Smooth muscle cell (in vitro differentiated cells): ENCODE results near the gene FBXW7. TPM values are rescaled to one million over a fixed set of nuclear protein-coding genes. Genes with fewer than 3 reads are reported as not detected.

Experiments used
- DNase-seq: peaks from one replicate; lab custom pipeline; 2025; ENCODE audit not compliant: unreplicated experiment; lab: John Stamatoyannopoulos, UW
- H2AFZ ChIP-seq: fragments of 200-600 bp; sonication (generic); 2 replicates; pipeline ENCODE4 v1.6.0; 2016; ENCODE audit warnings: antibody characterized with exemption, low read depth, mild to moderate bottlenecking
- H3F3A ChIP-seq: fragments of 200-600 bp; sonication (generic); 2 replicates; pipeline ENCODE4 v1.6.0; 2017; ENCODE audit warnings: antibody characterized with exemption, low read depth
- H3K27ac ChIP-seq: fragments of 200-600 bp; sonication (generic); 2 replicates; pipeline ENCODE4 v1.5.1; 2016; ENCODE audit warnings: low read depth, mild to moderate bottlenecking
- H3K27me3 ChIP-seq: fragments of 200-600 bp; sonication (generic); 2 replicates; pipeline ENCODE4 v1.6.1; 2016; ENCODE audit warnings: low read depth, mild to moderate bottlenecking
- H3K36me3 ChIP-seq: fragments of 200-600 bp; sonication (generic); 2 replicates; pipeline ENCODE4 v1.5.1; 2016; ENCODE audit warnings: low read depth
- H3K4me1 ChIP-seq: fragments of 200-600 bp; sonication (generic); 2 replicates; pipeline ENCODE4 v1.5.1; 2016; ENCODE audit warnings: low read depth
- H3K4me2 ChIP-seq: fragments of 200-600 bp; sonication (generic); 2 replicates; pipeline ENCODE4 v1.6.0; 2016; ENCODE audit warnings: mild to moderate bottlenecking
- H3K4me3 ChIP-seq: fragments of 200-600 bp; sonication (generic); 2 replicates; pipeline ENCODE4 v1.5.1; 2016; ENCODE audit warnings: mild to moderate bottlenecking
- H3K79me2 ChIP-seq: fragments of 200-600 bp; sonication (generic); 2 replicates; pipeline ENCODE4 v1.6.0; 2016; ENCODE audit warnings: low read depth, mild to moderate bottlenecking
- H3K9ac ChIP-seq: fragments of 200-600 bp; sonication (generic); 2 replicates; pipeline ENCODE4 v1.6.0; 2016; ENCODE audit warnings: low read depth
- H3K9me3 ChIP-seq: fragments of 200-600 bp; sonication (generic); replicated peaks from 2 replicates; pipeline ENCODE4 v1.5.1; 2016; ENCODE audit warnings: low read depth
- H4K20me1 ChIP-seq: fragments of 200-600 bp; sonication (generic); 2 replicates; pipeline ENCODE4 v1.6.0; 2016; ENCODE audit warnings: low read depth
- WGBS: methylation state at CpG from one replicate; pipeline ENCODE4 v1.1.7; 2016; ENCODE audit warnings: low lambda C conversion rate; 5-methylcytosine and 5-hydroxymethylcytosine counted together
- polyA plus RNA-seq: library from polyadenylated mRNA; unstranded; fragments of >200 nt; fragmentation: Nextera tagmentation; extraction: Ambion mirVana; gene quantifications from 2 replicates; pipeline ENCODE4 v1.2.1, GENCODE V29; 2016
- total RNA-seq: library from RNA; depleted of rRNA; stranded (reverse); fragments of >200 nt; gene quantifications from 2 replicates; pipeline ENCODE4 v1.2.3, GENCODE V29; 2014
- TF ChIP-seq, protein P1 (sequence below): fragments of 200-600 bp; sonication (generic); IDR thresholded peaks from 2 replicates; pipeline ENCODE4 v1.5.1; 2017; ENCODE audit warnings: borderline replicate concordance, mild to moderate bottlenecking, antibody characterized with exemption; ENCODE audit not compliant: insufficient read depth, poor library complexity, severe bottlenecking

The FBXW7 gene
- total and polyA plus RNA-seq, 2 experiments from 2014 or later = 16.4 to 31.6 TPM

DNA sequence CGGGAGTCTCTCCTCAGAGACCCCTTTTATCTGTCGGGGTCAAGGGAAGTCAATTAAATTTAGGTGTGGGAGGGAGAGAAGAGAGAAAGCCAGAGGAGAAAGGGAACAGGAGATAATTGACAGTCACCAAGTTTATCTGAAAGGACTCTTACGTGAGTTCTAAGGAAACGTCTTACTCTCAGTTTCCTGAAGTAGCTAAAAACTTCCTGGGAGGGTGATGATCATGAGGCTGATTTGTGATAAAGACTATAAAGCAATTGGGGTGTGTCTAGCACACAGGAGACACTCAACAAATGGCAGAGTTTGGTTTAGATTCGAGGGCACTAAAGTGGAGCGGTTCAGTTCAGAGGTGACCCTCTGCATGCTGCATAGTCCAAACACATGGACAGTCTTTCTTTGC, 254.1 kb downstream of the FBXW7 start:
- TF ChIP-seq, protein P1, sequence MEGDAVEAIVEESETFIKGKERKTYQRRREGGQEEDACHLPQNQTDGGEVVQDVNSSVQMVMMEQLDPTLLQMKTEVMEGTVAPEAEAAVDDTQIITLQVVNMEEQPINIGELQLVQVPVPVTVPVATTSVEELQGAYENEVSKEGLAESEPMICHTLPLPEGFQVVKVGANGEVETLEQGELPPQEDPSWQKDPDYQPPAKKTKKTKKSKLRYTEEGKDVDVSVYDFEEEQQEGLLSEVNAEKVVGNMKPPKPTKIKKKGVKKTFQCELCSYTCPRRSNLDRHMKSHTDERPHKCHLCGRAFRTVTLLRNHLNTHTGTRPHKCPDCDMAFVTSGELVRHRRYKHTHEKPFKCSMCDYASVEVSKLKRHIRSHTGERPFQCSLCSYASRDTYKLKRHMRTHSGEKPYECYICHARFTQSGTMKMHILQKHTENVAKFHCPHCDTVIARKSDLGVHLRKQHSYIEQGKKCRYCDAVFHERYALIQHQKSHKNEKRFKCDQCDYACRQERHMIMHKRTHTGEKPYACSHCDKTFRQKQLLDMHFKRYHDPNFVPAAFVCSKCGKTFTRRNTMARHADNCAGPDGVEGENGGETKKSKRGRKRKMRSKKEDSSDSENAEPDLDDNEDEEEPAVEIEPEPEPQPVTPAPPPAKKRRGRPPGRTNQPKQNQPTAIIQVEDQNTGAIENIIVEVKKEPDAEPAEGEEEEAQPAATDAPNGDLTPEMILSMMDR = no peak
- H3K4me2 ChIP-seq = no peak overlapping the region
- H3K79me2 ChIP-seq = no peaks in the 10 kb centered on the region
- 93% methylated on average over 6 of the region's 6 CpGs for WGBS
- no peak overlapping the region for H2AFZ ChIP-seq
- H3K27ac ChIP-seq = no peak overlapping the region
- H3F3A ChIP-seq = no peaks in the 10 kb centered on the region
- no peaks in the 10 kb centered on the region for H4K20me1 ChIP-seq
- no peak overlapping the region for H3K4me3 ChIP-seq
- H3K36me3 ChIP-seq = no peaks in the 10 kb centered on the region
- no peaks in the 10 kb centered on the region for H3K4me1 ChIP-seq
- no peaks in the 10 kb centered on the region for H3K9me3 ChIP-seq
- no peak overlapping the region for H3K9ac ChIP-seq
- no peak for DNase-seq
- no peaks in the 10 kb centered on the region for H3K27me3 ChIP-seq

DNA sequence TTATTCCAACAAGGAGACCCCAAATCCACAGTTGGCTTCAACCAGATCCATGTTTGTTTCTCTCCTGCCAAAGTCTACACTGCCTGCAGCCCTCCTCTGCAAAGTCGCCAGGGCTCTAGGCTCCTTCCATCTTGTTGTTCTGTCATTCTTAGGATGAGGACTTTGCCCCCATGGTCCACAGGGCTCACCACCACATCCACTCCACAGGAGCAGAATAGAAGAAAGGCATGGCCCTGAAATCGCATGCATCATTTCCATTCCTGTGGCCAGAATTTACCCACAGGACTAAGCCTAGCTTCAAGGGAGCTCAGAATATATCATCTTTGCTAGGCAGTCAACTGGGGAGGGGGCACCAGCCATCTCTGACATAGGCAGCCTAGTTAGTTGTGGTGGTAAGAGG, 254.7 kb downstream of the FBXW7 start:
- H3F3A ChIP-seq = no peaks in the 10 kb centered on the region
- H3K27ac ChIP-seq = no peak overlapping the region
- no peaks in the 10 kb centered on the region for H3K27me3 ChIP-seq
- H3K9ac ChIP-seq = no peak overlapping the region
- H4K20me1 ChIP-seq = no peaks in the 10 kb centered on the region
- H2AFZ ChIP-seq = no peak overlapping the region
- H3K79me2 ChIP-seq = no peaks in the 10 kb centered on the region
- no peaks in the 10 kb centered on the region for H3K4me1 ChIP-seq
- no peaks in the 10 kb centered on the region for H3K36me3 ChIP-seq
- H3K9me3 ChIP-seq = no peaks in the 10 kb centered on the region
- H3K4me2 ChIP-seq = no peak overlapping the region
- no peak overlapping the region for H3K4me3 ChIP-seq
- TF ChIP-seq, protein P1 = no peak
- no peak for DNase-seq
- 85% methylated on average over 2 of the region's 2 CpGs for WGBS

- H4K20me1 ChIP-seq = no peaks in the 10 kb centered on the region
- peaks cover under 1% of the 10 kb centered on the region for H3K4me1 ChIP-seq
- 91% methylated on average over 8 of the region's 8 CpGs for WGBS
- H3K4me2 ChIP-seq = peak overlapping the region; percentile 26
- TF ChIP-seq, protein P1 = no peak
- DNase-seq = no peak
- no peaks in the 10 kb centered on the region for H3K27me3 ChIP-seq
- no peak overlapping the region for H2AFZ ChIP-seq
- H3K36me3 ChIP-seq = no peaks in the 10 kb centered on the region
- no peak overlapping the region for H3K9ac ChIP-seq
- H3K27ac ChIP-seq = no peak overlapping the region
- no peaks in the 10 kb centered on the region for H3K79me2 ChIP-seq
- no peaks in the 10 kb centered on the region for H3K9me3 ChIP-seq
- no peak overlapping the region for H3K4me3 ChIP-seq
- H3F3A ChIP-seq = no peaks in the 10 kb centered on the region
Measured at GRCh38 chr4:152279234-152279566, 256.7 kb downstream of the FBXW7 start.

DNA sequence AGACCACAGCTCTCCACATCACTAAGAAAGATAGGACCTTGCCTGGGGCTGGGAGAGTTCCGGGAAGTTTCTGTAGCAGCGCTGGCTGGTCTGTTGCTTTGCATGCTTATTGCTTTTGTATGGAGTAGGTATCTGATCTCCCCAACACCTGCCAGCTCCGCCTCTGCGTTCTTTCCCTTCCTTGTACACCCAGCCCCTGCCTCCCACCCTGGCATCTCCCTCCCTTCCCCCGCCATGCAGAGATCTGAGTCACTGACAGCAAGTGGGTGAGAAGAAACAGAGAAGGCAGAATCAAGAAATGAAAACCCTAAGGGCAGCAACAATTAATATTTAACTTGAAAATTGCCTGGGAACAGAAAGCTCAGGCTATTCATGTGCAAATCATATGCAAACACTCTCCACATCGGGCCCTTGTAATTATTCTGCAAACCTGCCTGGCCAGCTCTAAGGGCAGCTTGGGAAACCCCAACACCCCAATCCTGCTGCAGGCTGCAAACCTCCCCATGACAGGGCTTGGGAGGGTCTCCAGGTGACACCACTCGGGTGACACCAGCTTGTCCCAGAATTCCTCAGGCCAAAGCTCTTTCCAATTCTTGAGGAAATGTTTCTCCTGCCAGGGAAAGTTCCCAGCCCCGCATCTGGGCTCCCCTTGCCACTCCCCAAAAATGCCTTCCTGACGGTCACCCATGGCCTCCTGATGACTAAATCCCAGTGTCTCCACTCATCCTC, 257.2 kb downstream of the FBXW7 start:
- H3K9ac ChIP-seq = no peak overlapping the region
- no peaks in the 10 kb centered on the region for H3K9me3 ChIP-seq
- no peak overlapping the region for H3K27ac ChIP-seq
- H3K79me2 ChIP-seq = no peaks in the 10 kb centered on the region
- WGBS = 54% methylated on average over 9 of the region's 9 CpGs
- no peak overlapping the region for H2AFZ ChIP-seq
- H3F3A ChIP-seq = no peaks in the 10 kb centered on the region
- no peaks in the 10 kb centered on the region for H4K20me1 ChIP-seq
- no peaks in the 10 kb centered on the region for H3K27me3 ChIP-seq
- DNase-seq = no peak
- no peak overlapping the region for H3K4me3 ChIP-seq
- H3K36me3 ChIP-seq = no peaks in the 10 kb centered on the region
- peak overlapping the region; percentile 26 for H3K4me2 ChIP-seq
- TF ChIP-seq, protein P1 = no peak
- peaks cover 4% of the 10 kb centered on the region for H3K4me1 ChIP-seq
